HG02610 (cell line): Measurements from ENCODE around the gene NYNRIN.
A peak's percentile ranks its signal among the peaks of the same experiment; 100 is the strongest.

Experiments
- ATAC-seq: cut with Tn5 transposase; IDR thresholded peaks from one replicate; pipeline ENCODE4 v1.9.1; 2021; ENCODE audit warnings: mild to moderate bottlenecking, moderate library complexity; ENCODE audit not compliant: unreplicated experiment

Gene NYNRIN

GRCh38 chr14:24430143-24430681 lies 31.4 kb downstream of the NYNRIN start:
- peak; percentile 61 for ATAC-seq

GRCh38 chr14:24430682-24431568 lies 32.1 kb downstream of the NYNRIN start:
- ATAC-seq: peak; percentile 38

GRCh38 chr14:24431569-24432258 lies 32.9 kb downstream of the NYNRIN start:
- peak; percentile 51 for ATAC-seq

GRCh38 chr14:24432259-24433131 lies 33.7 kb downstream of the NYNRIN start:
- ATAC-seq: no peak

- no peak for ATAC-seq
Observed at GRCh38 chr14:24434036-24434435, 35.2 kb downstream of the NYNRIN start.

- no peak for ATAC-seq
Observed at GRCh38 chr14:24434676-24435075, 35.9 kb downstream of the NYNRIN start.

GRCh38 chr14:24435192-24435810 lies 36.5 kb downstream of the NYNRIN start:
- ATAC-seq: no peak

GRCh38 chr14:24435998-24436354 lies 37.2 kb downstream of the NYNRIN start:
- no peak for ATAC-seq

GRCh38 chr14:24436355-24437019 lies 37.7 kb downstream of the NYNRIN start:
- ATAC-seq: no peak

- no peak for ATAC-seq
Observed at GRCh38 chr14:24437020-24437735, 38.4 kb downstream of the NYNRIN start.

- no peak for ATAC-seq
Observed at GRCh38 chr14:24437736-24438067, 38.9 kb downstream of the NYNRIN start.

GRCh38 chr14:24438223-24439097 lies 39.7 kb downstream of the NYNRIN start:
- ATAC-seq: no peak

GRCh38 chr14:24439257-24439656 lies 40.5 kb downstream of the NYNRIN start:
- ATAC-seq: no peak

- no peak for ATAC-seq
Observed at GRCh38 chr14:24439830-24440605, 41.2 kb downstream of the NYNRIN start.

GRCh38 chr14:24440606-24441399 lies 42.0 kb downstream of the NYNRIN start:
- ATAC-seq: no peak

- no peak for ATAC-seq
Observed at GRCh38 chr14:24441485-24441884, 42.7 kb downstream of the NYNRIN start.

GRCh38 chr14:24441904-24442239 lies 43.1 kb downstream of the NYNRIN start:
- no peak for ATAC-seq
